Loucy (cell line): ENCODE data around the gene KCNMA1.

Source experiments
- EZH2phosphoT487 ChIP-seq: fragments of 200-600 bp; IDR thresholded peaks from 2 replicates; pipeline ENCODE4 v1.6.1; 2018; ENCODE audit warnings: antibody characterized with exemption, mild to moderate bottlenecking, moderate library complexity, borderline replicate concordance
- TF ChIP-seq, protein P1 (sequence below): fragments of 200-600 bp; sonication (generic); conservative IDR thresholded peaks from 2 replicates; pipeline ENCODE4 v1.5.1; 2014; ENCODE audit warnings: mild to moderate bottlenecking, antibody characterized with exemption, low read length

DNA sequence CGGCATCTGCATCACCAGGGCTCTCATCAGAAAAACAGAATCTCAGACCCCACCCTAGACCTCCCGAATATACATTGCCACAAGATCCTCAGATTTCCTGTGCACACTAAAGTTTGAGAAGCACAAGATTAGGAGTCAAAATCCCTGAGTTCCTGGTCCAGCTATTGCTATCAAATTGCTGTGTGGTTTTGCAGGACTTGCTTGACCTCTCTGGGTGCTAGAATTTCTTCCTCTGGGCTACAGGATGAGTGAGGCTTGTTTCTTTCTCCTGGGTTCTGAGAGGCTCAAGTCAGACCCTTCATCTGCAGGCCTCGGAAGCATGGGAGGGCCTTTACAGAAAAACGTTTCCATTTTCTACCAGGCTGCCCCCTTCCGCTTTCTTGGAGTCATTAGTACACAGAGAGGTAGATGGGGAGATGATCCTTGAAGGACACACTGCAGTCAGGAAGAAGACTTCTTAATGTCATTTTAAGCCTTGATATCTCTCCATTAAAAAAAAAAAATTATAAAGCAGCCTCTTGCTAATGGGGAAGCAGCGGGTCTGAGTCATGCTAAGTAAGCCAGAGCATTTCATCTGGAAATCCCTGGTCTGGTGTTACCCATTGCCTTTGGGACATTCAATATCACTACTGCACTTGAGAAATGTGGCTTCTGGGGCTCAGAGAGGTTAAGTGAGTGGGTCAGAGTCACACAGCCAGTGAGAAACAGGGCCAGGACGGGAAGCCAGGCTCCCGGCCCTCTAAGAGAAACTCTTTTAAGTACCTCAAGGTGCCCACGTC lies 173.5 kb downstream of the KCNMA1 start:
- TF ChIP-seq, protein P1, sequence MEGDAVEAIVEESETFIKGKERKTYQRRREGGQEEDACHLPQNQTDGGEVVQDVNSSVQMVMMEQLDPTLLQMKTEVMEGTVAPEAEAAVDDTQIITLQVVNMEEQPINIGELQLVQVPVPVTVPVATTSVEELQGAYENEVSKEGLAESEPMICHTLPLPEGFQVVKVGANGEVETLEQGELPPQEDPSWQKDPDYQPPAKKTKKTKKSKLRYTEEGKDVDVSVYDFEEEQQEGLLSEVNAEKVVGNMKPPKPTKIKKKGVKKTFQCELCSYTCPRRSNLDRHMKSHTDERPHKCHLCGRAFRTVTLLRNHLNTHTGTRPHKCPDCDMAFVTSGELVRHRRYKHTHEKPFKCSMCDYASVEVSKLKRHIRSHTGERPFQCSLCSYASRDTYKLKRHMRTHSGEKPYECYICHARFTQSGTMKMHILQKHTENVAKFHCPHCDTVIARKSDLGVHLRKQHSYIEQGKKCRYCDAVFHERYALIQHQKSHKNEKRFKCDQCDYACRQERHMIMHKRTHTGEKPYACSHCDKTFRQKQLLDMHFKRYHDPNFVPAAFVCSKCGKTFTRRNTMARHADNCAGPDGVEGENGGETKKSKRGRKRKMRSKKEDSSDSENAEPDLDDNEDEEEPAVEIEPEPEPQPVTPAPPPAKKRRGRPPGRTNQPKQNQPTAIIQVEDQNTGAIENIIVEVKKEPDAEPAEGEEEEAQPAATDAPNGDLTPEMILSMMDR = no peak
- no peak for TF ChIP-seq EZH2phosphoT487
